PC-3 (cell line): Measurements from ENCODE around the gene FREY1. TPM values are rescaled to one million over a fixed set of nuclear protein-coding genes. Genes with fewer than 3 reads are reported as not detected.

Experiments
- ATAC-seq: fragments of 200-7000 bp; cut with Tn5 transposase; 2 replicates; pipeline ENCODE4 v1.9.1; 2020; ENCODE audit warnings: mild to moderate bottlenecking, moderate library complexity
- BruUV-seq: library from RNA; stranded (reverse); fragments of 400-500 nt; replicated peaks from 2 replicates; lab custom pipeline; 2021; lab: Mats Ljungman, UMichigan
- CTCF ChIA-PET: fragments of 300-600 bp; sonication (Branson Sonifier 250); formaldehyde crosslinking; loops from one replicate; lab custom pipeline; 2022; ENCODE audit warnings: antibody characterized with exemption; lab: Charles Lee
- POLR2A ChIA-PET: fragments of 300-600 bp; sonication (Branson Sonifier 250); formaldehyde crosslinking; loops from one replicate; lab custom pipeline; 2022; ENCODE audit warnings: antibody characterized with exemption; ENCODE audit not compliant: unreplicated experiment; lab: Charles Lee
- DNase-seq: peaks from one replicate; pipeline ENCODE4 v3.0.0-alpha.2; 2015
- H2AFZ ChIP-seq: fragments of 300-600 bp; sonication (generic); 2 replicates; pipeline ENCODE4 v1.6.0; 2016; ENCODE audit warnings: antibody characterized with exemption, low read length
- H3F3A ChIP-seq: fragments of 300-600 bp; sonication (generic); one replicate; pipeline ENCODE4 v1.6.0; 2017; ENCODE audit warnings: antibody characterized with exemption, low read length, control low read depth, mild to moderate bottlenecking; ENCODE audit not compliant: unreplicated experiment
- H3K27ac ChIP-seq: fragments of 300-600 bp; sonication (generic); 2 replicates; pipeline ENCODE4 v1.5.1; 2016; ENCODE audit warnings: mild to moderate bottlenecking, low read length
- H3K27me3 ChIP-seq: fragments of 300-600 bp; sonication (generic); 2 replicates; pipeline ENCODE4 v1.6.1; 2016; ENCODE audit warnings: low read length, mixed read lengths
- H3K36me3 ChIP-seq: fragments of 300-600 bp; sonication (generic); 2 replicates; pipeline ENCODE4 v1.6.1; 2016; ENCODE audit warnings: low read depth, mixed run types, low read length, mixed read lengths
- H3K4me1 ChIP-seq: fragments of 300-600 bp; sonication (generic); 2 replicates; pipeline ENCODE4 v1.5.1; 2016; ENCODE audit warnings: low read length; ENCODE audit not compliant: insufficient read depth
- H3K4me2 ChIP-seq: fragments of 300-600 bp; sonication (generic); 2 replicates; pipeline ENCODE4 v1.6.0; 2016; ENCODE audit warnings: low read length
- H3K4me3 ChIP-seq: fragments of 300-600 bp; sonication (generic); 2 replicates; pipeline ENCODE4 v1.5.1; 2016; ENCODE audit warnings: mild to moderate bottlenecking, low read length, mixed read lengths
- H3K79me2 ChIP-seq: fragments of 300-600 bp; sonication (generic); 2 replicates; pipeline ENCODE4 v1.6.1; 2017; ENCODE audit warnings: low read length, mixed read lengths
- H3K9ac ChIP-seq: fragments of 300-600 bp; sonication (generic); 2 replicates; pipeline ENCODE4 v1.6.0; 2016; ENCODE audit warnings: mild to moderate bottlenecking, low read length
- H3K9me2 ChIP-seq: fragments of 300-600 bp; sonication (generic); replicated peaks from 2 replicates; pipeline ENCODE4 v1.6.1; 2016; ENCODE audit warnings: mixed run types, low read length, mixed read lengths
- H3K9me3 ChIP-seq: fragments of 300-600 bp; sonication (generic); 2 replicates; pipeline ENCODE4 v1.6.1; 2016; ENCODE audit warnings: low read length, mixed read lengths
- H4K20me1 ChIP-seq: fragments of 300-600 bp; sonication (generic); 2 replicates; pipeline ENCODE4 v1.6.1; 2016; ENCODE audit warnings: low read length, mixed read lengths
- EZH2 ChIP-seq: fragments of 300-600 bp; sonication (generic); IDR thresholded peaks from one replicate; pipeline ENCODE4 v1.6.1; 2017; ENCODE audit warnings: antibody characterized with exemption, mild to moderate bottlenecking, low read length; ENCODE audit not compliant: unreplicated experiment
- EZH2phosphoT487 ChIP-seq: fragments of 300-600 bp; sonication (generic); IDR thresholded peaks from 2 replicates; pipeline ENCODE4 v1.6.1; 2018; ENCODE audit warnings: mild to moderate bottlenecking, antibody characterized with exemption, low read length, borderline replicate concordance
- intact Hi-C: fragments of 100-400 bp; cut with micrococcal nuclease; formaldehyde crosslinking; loops from 2 replicates; pipeline ENCODE4 v1.9.0; 2023
- total RNA-seq: library from RNA; depleted of rRNA; stranded (reverse); fragments of >200 nt; gene quantifications from 2 replicates; pipeline ENCODE4 v1.2.3, GENCODE V29; 2014
- TF ChIP-seq, protein P1 (sequence below): fragments of 300-600 bp; sonication (generic); conservative IDR thresholded peaks from 2 replicates; pipeline ENCODE4 v1.5.1; 2017; ENCODE audit warnings: antibody characterized with exemption, low read depth, mild to moderate bottlenecking, low read length

The FREY1 gene
- total RNA-seq, 1 experiment from 2014 or later, result 0.15 TPM

DNA sequence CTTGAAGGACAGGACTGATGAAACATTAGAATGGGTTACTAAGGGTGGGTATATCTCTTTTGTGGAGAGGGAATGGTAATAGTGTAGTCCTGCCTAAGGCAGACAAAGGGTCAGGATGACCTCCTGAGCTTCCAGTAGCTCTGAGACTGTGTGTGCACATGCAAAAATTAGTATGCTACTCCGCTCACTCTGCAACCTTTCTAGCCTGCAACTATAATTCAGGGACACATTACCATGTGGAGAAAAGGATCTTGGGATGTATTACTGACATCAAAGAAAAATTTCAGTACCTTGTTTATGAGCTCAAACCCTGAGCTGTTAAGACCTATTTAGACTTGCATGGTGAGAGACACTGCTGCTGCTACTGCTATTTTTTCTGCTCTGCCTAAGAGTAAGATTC lies 40.8 kb upstream of the FREY1 start:
- no peaks in the 10 kb centered on the region for H3K27me3 ChIP-seq
- no peak overlapping the region for H2AFZ ChIP-seq
- ATAC-seq (no peak), DNase-seq (no peak)
- no peaks in the 10 kb centered on the region for H3K9me2 ChIP-seq
- H3K4me2 ChIP-seq, result no peak overlapping the region
- H3K9me3 ChIP-seq, result no peaks in the 10 kb centered on the region
- H3K4me1 ChIP-seq, result no peaks in the 10 kb centered on the region
- H3F3A ChIP-seq, result no peaks in the 10 kb centered on the region
- no peak overlapping the region for H3K4me3 ChIP-seq
- H3K79me2 ChIP-seq, result no peaks in the 10 kb centered on the region
- H3K9ac ChIP-seq, result no peak overlapping the region
- intact Hi-C loops, result no loop called here
- no peak overlapping the region for H3K27ac ChIP-seq
- no TSS peak for BruUV-seq
- POLR2A ChIA-PET, result no interaction called here
- CTCF ChIA-PET, result no interaction called here
- H3K36me3 ChIP-seq, result no peaks in the 10 kb centered on the region
- no peaks in the 10 kb centered on the region for H4K20me1 ChIP-seq
- TF ChIP-seq EZH2phosphoT487 (no peak), EZH2 (no peak)
- TF ChIP-seq, protein P1, sequence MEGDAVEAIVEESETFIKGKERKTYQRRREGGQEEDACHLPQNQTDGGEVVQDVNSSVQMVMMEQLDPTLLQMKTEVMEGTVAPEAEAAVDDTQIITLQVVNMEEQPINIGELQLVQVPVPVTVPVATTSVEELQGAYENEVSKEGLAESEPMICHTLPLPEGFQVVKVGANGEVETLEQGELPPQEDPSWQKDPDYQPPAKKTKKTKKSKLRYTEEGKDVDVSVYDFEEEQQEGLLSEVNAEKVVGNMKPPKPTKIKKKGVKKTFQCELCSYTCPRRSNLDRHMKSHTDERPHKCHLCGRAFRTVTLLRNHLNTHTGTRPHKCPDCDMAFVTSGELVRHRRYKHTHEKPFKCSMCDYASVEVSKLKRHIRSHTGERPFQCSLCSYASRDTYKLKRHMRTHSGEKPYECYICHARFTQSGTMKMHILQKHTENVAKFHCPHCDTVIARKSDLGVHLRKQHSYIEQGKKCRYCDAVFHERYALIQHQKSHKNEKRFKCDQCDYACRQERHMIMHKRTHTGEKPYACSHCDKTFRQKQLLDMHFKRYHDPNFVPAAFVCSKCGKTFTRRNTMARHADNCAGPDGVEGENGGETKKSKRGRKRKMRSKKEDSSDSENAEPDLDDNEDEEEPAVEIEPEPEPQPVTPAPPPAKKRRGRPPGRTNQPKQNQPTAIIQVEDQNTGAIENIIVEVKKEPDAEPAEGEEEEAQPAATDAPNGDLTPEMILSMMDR, result no peak

DNA sequence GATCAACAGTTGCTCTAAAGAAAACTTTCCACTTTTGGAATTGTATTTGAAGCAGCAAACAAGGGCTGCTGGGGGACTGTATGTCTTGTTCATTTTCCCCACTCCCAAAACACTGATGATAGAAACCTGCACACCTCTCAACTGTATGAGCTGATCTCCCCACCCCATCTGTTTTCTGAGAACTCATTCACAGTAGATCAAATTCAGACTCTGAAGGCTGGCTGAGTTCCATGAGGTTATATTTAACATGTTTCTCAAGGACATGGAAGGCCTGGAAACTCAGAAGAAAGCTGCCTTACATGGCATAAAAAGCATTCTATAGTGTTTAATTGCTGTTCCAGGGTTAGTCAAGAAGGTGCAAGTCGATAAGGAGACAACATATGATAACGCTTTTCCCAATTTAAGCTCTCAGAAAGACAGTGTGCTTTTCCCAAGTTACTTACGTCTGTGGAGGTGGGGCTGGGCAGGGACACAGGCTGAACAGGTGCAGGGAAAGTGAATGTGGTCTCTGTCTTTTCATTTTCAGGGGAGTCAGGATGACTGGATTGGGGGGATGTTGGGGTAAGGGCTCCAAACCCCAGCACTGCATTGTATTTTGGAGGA lies 38.4 kb upstream of the FREY1 start:
- no TSS peak for BruUV-seq
- intact Hi-C loops, result no loop called here
- no peak overlapping the region for H2AFZ ChIP-seq
- H3K4me3 ChIP-seq, result no peak overlapping the region
- H3K9me3 ChIP-seq, result no peaks in the 10 kb centered on the region
- no peaks in the 10 kb centered on the region for H3K36me3 ChIP-seq
- ChIA-PET CTCF (no interaction called here), POLR2A (no interaction called here)
- H4K20me1 ChIP-seq, result no peaks in the 10 kb centered on the region
- H3K9ac ChIP-seq, result no peak overlapping the region
- no peak overlapping the region for H3K27ac ChIP-seq
- no peaks in the 10 kb centered on the region for H3K9me2 ChIP-seq
- ATAC-seq (no peak), DNase-seq (no peak)
- no peaks in the 10 kb centered on the region for H3K4me1 ChIP-seq
- H3K79me2 ChIP-seq, result no peaks in the 10 kb centered on the region
- no peak overlapping the region for H3K4me2 ChIP-seq
- no peaks in the 10 kb centered on the region for H3F3A ChIP-seq
- H3K27me3 ChIP-seq, result no peaks in the 10 kb centered on the region
- TF ChIP-seq EZH2, result no peak
- TF ChIP-seq, protein P1, result no peak
- TF ChIP-seq EZH2phosphoT487, result no peak

DNA sequence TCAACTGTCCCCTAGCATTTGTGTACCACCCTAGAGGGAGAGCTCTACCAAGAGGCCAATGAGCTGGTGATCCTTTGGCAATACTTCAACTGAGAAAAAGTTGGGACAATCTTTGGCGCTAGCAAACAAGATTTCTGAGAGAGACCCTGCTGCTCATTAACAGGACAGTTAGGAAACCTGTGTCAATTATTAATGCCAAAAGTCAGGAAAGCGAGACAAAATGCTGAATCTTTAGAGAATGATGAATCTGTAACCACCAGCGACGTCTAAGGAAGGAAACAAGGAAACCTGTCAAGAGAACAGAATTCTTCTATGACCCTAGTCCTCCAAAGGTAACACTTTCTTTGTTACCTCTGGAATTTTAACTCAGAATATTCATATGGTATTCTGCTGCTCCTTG lies 35.3 kb upstream of the FREY1 start:
- no peaks in the 10 kb centered on the region for H3K9me3 ChIP-seq
- H2AFZ ChIP-seq, result no peak overlapping the region
- no peaks in the 10 kb centered on the region for H3F3A ChIP-seq
- no peak overlapping the region for H3K4me3 ChIP-seq
- H3K9me2 ChIP-seq, result no peaks in the 10 kb centered on the region
- no peaks in the 10 kb centered on the region for H3K27me3 ChIP-seq
- no peaks in the 10 kb centered on the region for H3K79me2 ChIP-seq
- no peak overlapping the region for H3K4me2 ChIP-seq
- no peaks in the 10 kb centered on the region for H4K20me1 ChIP-seq
- BruUV-seq, result no TSS peak
- no peaks in the 10 kb centered on the region for H3K36me3 ChIP-seq
- intact Hi-C loops, result no loop called here
- H3K4me1 ChIP-seq, result no peaks in the 10 kb centered on the region
- DNase-seq, result no peak
- no peak for ATAC-seq
- TF ChIP-seq, protein P1, result no peak
- TF ChIP-seq EZH2 (no peak), EZH2phosphoT487 (no peak)
- H3K27ac ChIP-seq, result no peak overlapping the region
- no peak overlapping the region for H3K9ac ChIP-seq
- ChIA-PET POLR2A (no interaction called here), CTCF (no interaction called here)
